SU-DHL-6 (cell line): Measurements from ENCODE around the gene MPC2.

Source experiments
- H2AFZ ChIP-seq: fragments of 200-600 bp; sonication (generic); 2 replicates; pipeline ENCODE4 v1.6.1; 2014; ENCODE audit warnings: low read depth, mild to moderate bottlenecking, moderate library complexity, mixed read lengths, antibody characterized with exemption, low read length; ENCODE audit not compliant: severe bottlenecking
- H3F3A ChIP-seq: fragments of 200-600 bp; shearing (Covaris generic); 2 replicates; pipeline ENCODE4 v1.6.0; 2016; ENCODE audit warnings: antibody characterized with exemption, mild to moderate bottlenecking; ENCODE audit not compliant: insufficient read depth
- H3K27ac ChIP-seq: fragments of 200-600 bp; sonication (generic); 2 replicates; pipeline ENCODE4 v1.5.1; 2016; ENCODE audit warnings: low read depth, mild to moderate bottlenecking, low read length, moderate library complexity, mixed read lengths
- H3K27me3 ChIP-seq: fragments of 200-600 bp; sonication (generic), shearing (Covaris generic); 2 replicates; pipeline ENCODE4 v1.6.0; 2014; ENCODE audit warnings: mild to moderate bottlenecking, low read length
- H3K36me3 ChIP-seq: fragments of 200-600 bp; sonication (generic); 2 replicates; pipeline ENCODE4 v1.6.1; 2014; ENCODE audit warnings: mild to moderate bottlenecking, low read length, mixed read lengths
- H3K4me2 ChIP-seq: fragments of 300-600, 200-600 bp; shearing (Covaris generic), sonication (generic); 2 replicates; pipeline ENCODE4 v1.6.0; 2014; ENCODE audit warnings: low read length, low read depth, mild to moderate bottlenecking; ENCODE audit not compliant: poor library complexity, severe bottlenecking
- H3K4me3 ChIP-seq: fragments of 200-600 bp; sonication (generic); 2 replicates; pipeline ENCODE4 v1.5.1; 2014; ENCODE audit warnings: antibody characterized with exemption, low read length, mild to moderate bottlenecking, mixed read lengths; ENCODE audit not compliant: insufficient read depth, poor library complexity, severe bottlenecking
- H3K79me2 ChIP-seq: fragments of 200-600 bp; sonication (generic); 2 replicates; pipeline ENCODE4 v1.6.1; 2014; ENCODE audit warnings: mild to moderate bottlenecking, low read length, moderate library complexity; ENCODE audit not compliant: insufficient read depth
- H3K9ac ChIP-seq: fragments of 200-600 bp; sonication (generic); 2 replicates; pipeline ENCODE4 v1.7.0; 2014; ENCODE audit warnings: mild to moderate bottlenecking, low read length
- H3K9me2 ChIP-seq: fragments of 200-600 bp; sonication (generic); replicated peaks from 2 replicates; pipeline ENCODE4 v1.6.1; 2014; ENCODE audit warnings: low read length; ENCODE audit not compliant: insufficient read depth
- H3K9me3 ChIP-seq: fragments of 200-600 bp; sonication (generic); 2 replicates; pipeline ENCODE4 v1.6.1; 2014; ENCODE audit warnings: low read length, mixed read lengths; ENCODE audit not compliant: insufficient read depth
- H4K20me1 ChIP-seq: fragments of 200-600 bp; sonication (generic); 2 replicates; pipeline ENCODE4 v1.6.1; 2014; ENCODE audit warnings: low read depth, mild to moderate bottlenecking, antibody characterized with exemption, low read length, moderate library complexity, mixed read lengths
- CTCF ChIP-seq: fragments of 200-600 bp; sonication (generic); IDR thresholded peaks from one replicate; pipeline ENCODE4 v1.5.1; 2017; ENCODE audit warnings: antibody characterized with exemption, mild to moderate bottlenecking, low read length, moderate library complexity; ENCODE audit not compliant: insufficient read depth, poor library complexity, severe bottlenecking
- EZH2phosphoT487 ChIP-seq: fragments of 200-600 bp; sonication (generic), shearing (Covaris generic); conservative IDR thresholded peaks from 2 replicates; pipeline ENCODE4 v1.6.1; 2018; ENCODE audit warnings: mild to moderate bottlenecking, antibody characterized with exemption, low read length, moderate library complexity, mixed read lengths

Gene MPC2

GRCh38 chr1:167943541-167943940, 6.7 kb upstream of the MPC2 start:
- H3K9me2 ChIP-seq = no peaks in the 10 kb centered on the region
- TF ChIP-seq CTCF = no peak
- TF ChIP-seq EZH2phosphoT487 = no peak
- no peak overlapping the region for H3K4me2 ChIP-seq
- H3K9me3 ChIP-seq = no peaks in the 10 kb centered on the region
- H3K9ac ChIP-seq = no peak overlapping the region
- H3F3A ChIP-seq = no peaks in the 10 kb centered on the region
- peaks cover 33% of the 10 kb centered on the region for H4K20me1 ChIP-seq
- H3K79me2 ChIP-seq = peaks cover 92% of the 10 kb centered on the region
- H3K27me3 ChIP-seq = no peaks in the 10 kb centered on the region
- H2AFZ ChIP-seq = no peak overlapping the region
- H3K36me3 ChIP-seq = no peaks in the 10 kb centered on the region
- no peak overlapping the region for H3K4me3 ChIP-seq
- H3K27ac ChIP-seq = no peak overlapping the region

- Histone ChIP-seq H3K27me3 (no peaks in the 10 kb centered on the region), H3K4me3 (no peak overlapping the region), H3K9ac (no peak overlapping the region), H4K20me1 (peaks cover 22% of the 10 kb centered on the region), H3K27ac (no peak overlapping the region), H3F3A (no peaks in the 10 kb centered on the region), H3K79me2 (peaks cover 81% of the 10 kb centered on the region), H3K4me2 (no peak overlapping the region), H2AFZ (no peak overlapping the region), H3K36me3 (no peaks in the 10 kb centered on the region), H3K9me3 (no peaks in the 10 kb centered on the region), H3K9me2 (no peaks in the 10 kb centered on the region)
- TF ChIP-seq EZH2phosphoT487 = no peak
- no peak for TF ChIP-seq CTCF
Measured at GRCh38 chr1:167940264-167940663, 3.4 kb upstream of the MPC2 start.

- no peaks in the 10 kb centered on the region for H3K9me3 ChIP-seq
- H3K4me3 ChIP-seq = peak overlapping the region; percentile 71
- no peaks in the 10 kb centered on the region for H3K9me2 ChIP-seq
- H3K4me2 ChIP-seq = peak overlapping the region; percentile 99
- peaks cover 78% of the 10 kb centered on the region for H3K79me2 ChIP-seq
- H3K27ac ChIP-seq = peak overlapping the region; percentile 89
- H3K9ac ChIP-seq = peak overlapping the region; percentile 78
- no peaks in the 10 kb centered on the region for H3K27me3 ChIP-seq
- H3K36me3 ChIP-seq = no peaks in the 10 kb centered on the region
- no peak overlapping the region for H2AFZ ChIP-seq
- H3F3A ChIP-seq = no peaks in the 10 kb centered on the region
- H4K20me1 ChIP-seq = peaks cover 13% of the 10 kb centered on the region
- no peak for TF ChIP-seq EZH2phosphoT487
- no peak for TF ChIP-seq CTCF
Measured at GRCh38 chr1:167938080-167938636, 1.3 kb upstream of the MPC2 start.
